Endothelial cell of hepatic sinusoid (primary cell): Measurements from ENCODE around the gene ITPKC.
"Not testable (repeated sequence)": the region's sequence is repeated elsewhere in the genome, so short reads cannot be mapped to it uniquely, and the experiment has no call there.

ENCODE experiments used
- in situ Hi-C: cut with HindIII; loops from 2 replicates; pipeline ENCODE4 v1.10.0; 2017; ENCODE audit warnings: low sequenced_read_pairs

ITPKC gene

GRCh38 chr19:40758491-40758890, 41.6 kb downstream of the ITPKC start:
- in situ Hi-C loops: no loop called here

- in situ Hi-C loops: no loop called here
These were observed 42.4 kb downstream of the ITPKC start for GRCh38 chr19:40759352-40759751.

GRCh38 chr19:40762754-40763470, 46.0 kb downstream of the ITPKC start:
- in situ Hi-C loops: no loop called here

- in situ Hi-C loops: no loop called here
These were observed 46.6 kb downstream of the ITPKC start for GRCh38 chr19:40763526-40763925.

- in situ Hi-C loops: no loop called here
These were observed 47.1 kb downstream of the ITPKC start for GRCh38 chr19:40763963-40764362.

GRCh38 chr19:40766385-40766784, 49.5 kb downstream of the ITPKC start:
- in situ Hi-C loops: not testable (repeated sequence)

- in situ Hi-C loops: no loop called here
These were observed 52.0 kb downstream of the ITPKC start for GRCh38 chr19:40768869-40769268.

GRCh38 chr19:40771101-40771862, 54.4 kb downstream of the ITPKC start:
- in situ Hi-C loops: not testable (repeated sequence)

- in situ Hi-C loops: loop anchor here (5.0 kb wide), 1 partner anchor 43 kb away; no protein-coding TSS in a partner anchor
These were observed 58.2 kb downstream of the ITPKC start, which contains the start of gene MIA for GRCh38 chr19:40774916-40775631. Gene MIA, plus strand, starts transcription at chr19:40775521. Its CDS starts 22 bp downstream, at chr19:40775543.

GRCh38 chr19:40775632-40776022, 58.7 kb downstream of the ITPKC start:
- in situ Hi-C loops: loop anchor here (5.0 kb wide), 1 partner anchor 43 kb away; no protein-coding TSS in a partner anchor

GRCh38 chr19:40776364-40776763, 59.5 kb downstream of the ITPKC start:
- in situ Hi-C loops: loop anchor here (5.0 kb wide), 1 partner anchor 44 kb away; no protein-coding TSS in a partner anchor

GRCh38 chr19:40776932-40777644, 60.2 kb downstream of the ITPKC start:
- in situ Hi-C loops: loop anchor here (5.0 kb wide), 1 partner anchor 45 kb away; no protein-coding TSS in a partner anchor

GRCh38 chr19:40777645-40777936, 60.7 kb downstream of the ITPKC start:
- in situ Hi-C loops: loop anchor here (5.0 kb wide), 1 partner anchor 45 kb away; no protein-coding TSS in a partner anchor

GRCh38 chr19:40777937-40778705, 61.2 kb downstream of the ITPKC start, which contains the start of gene RAB4B:
Gene RAB4B, plus strand, starts transcription at chr19:40778247. Its CDS starts 129 bp downstream, at chr19:40778376.
- in situ Hi-C loops: loop anchor here (5.0 kb wide), 1 partner anchor 46 kb away; no protein-coding TSS in a partner anchor

GRCh38 chr19:40778706-40779284, 61.9 kb downstream of the ITPKC start:
- in situ Hi-C loops: loop anchor here (5.0 kb wide), 1 partner anchor 46 kb away; no protein-coding TSS in a partner anchor

GRCh38 chr19:40780582-40780981, 63.7 kb downstream of the ITPKC start:
- in situ Hi-C loops: no loop called here

GRCh38 chr19:40781140-40781539, 64.2 kb downstream of the ITPKC start:
- in situ Hi-C loops: no loop called here

- in situ Hi-C loops: no loop called here
These were observed 66.8 kb downstream of the ITPKC start for GRCh38 chr19:40783711-40784110.

GRCh38 chr19:40784146-40784545, 67.2 kb downstream of the ITPKC start:
- in situ Hi-C loops: not testable (repeated sequence)
